Skeletal muscle tissue (tissue), 4 donors: ENCODE data around the gene CYP2S1. TPM values are rescaled to one million over a fixed set of nuclear protein-coding genes. Genes with fewer than 3 reads are reported as not detected.

Source experiments
- H3K27ac ChIP-seq: one replicate; pipeline ENCODE4 v1.7.0; 2013; ENCODE audit warnings: mild to moderate bottlenecking, low read depth, low read length, inconsistent platforms
- H3K27me3 ChIP-seq, 3 donors: one replicate each; pipeline ENCODE4 v1.7.0; 2013; ENCODE audit warnings: low read length in 3 of 3; ENCODE audit not compliant: control insufficient read depth in 3 of 3, insufficient read depth in 3 of 3
- H3K36me3 ChIP-seq, 3 donors: one replicate each; pipeline ENCODE4 v1.7.0; 2013; ENCODE audit warnings: low read length in 3 of 3; ENCODE audit not compliant: control insufficient read depth in 3 of 3, insufficient read depth in 3 of 3
- H3K4me1 ChIP-seq, 3 donors: one replicate each; pipeline ENCODE4 v1.7.0; 2013; ENCODE audit warnings: low read length in 3 of 3, mild to moderate bottlenecking in 3 of 3; ENCODE audit not compliant: control insufficient read depth in 3 of 3, insufficient read depth in 3 of 3
- H3K4me3 ChIP-seq, 3 donors: one replicate each; pipeline ENCODE4 v1.7.0; 2013; ENCODE audit warnings: low read length in 3 of 3
- H3K9ac ChIP-seq, 3 donors: one replicate each; pipeline ENCODE4 v1.7.0; 2013; ENCODE audit warnings: low read length in 3 of 3, mild to moderate bottlenecking in 3 of 3, moderate library complexity in 2 of 3, low read depth in 1 of 3
- H3K9me3 ChIP-seq, 3 donors: one replicate each; pipeline ENCODE4 v1.7.0; 2013; ENCODE audit warnings: low read length in 3 of 3; ENCODE audit not compliant: control insufficient read depth in 3 of 3
- total RNA-seq: library from RNA; depleted of rRNA; stranded (reverse); fragments of >200 nt; gene quantifications from one replicate; pipeline ENCODE4 v1.2.3, GENCODE V29; 2014
- donor health status: Osteomylitis.

The CYP2S1 gene
- total RNA-seq, 1 donor from 2014 or later, result 1.6 TPM

- Histone ChIP-seq H3K9me3 (no peaks in the 10 kb centered on the region), H3K27me3 (peaks cover 0 to 10% (median 5%) of the 10 kb centered on the region in 3 donors), H3K27ac (no peak overlapping the region), H3K4me3 (no peak overlapping the region), H3K4me1 (no peaks in the 10 kb centered on the region), H3K36me3 (peaks cover 0 to 17% (median 11%) of the 10 kb centered on the region in 3 donors), H3K9ac (no peak overlapping the region)
Observed at GRCh38 chr19:41234512-41235168, 41.6 kb downstream of the CYP2S1 start.

- Histone ChIP-seq H3K27ac (no peak overlapping the region), H3K9me3 (no peaks in the 10 kb centered on the region), H3K36me3 (peaks cover 0 to 18% (median 13%) of the 10 kb centered on the region in 3 donors), H3K27me3 (peaks cover 0 to 5% (median 2%) of the 10 kb centered on the region in 3 donors), H3K9ac (no peak overlapping the region), H3K4me3 (no peak overlapping the region), H3K4me1 (no peaks in the 10 kb centered on the region)
Observed at GRCh38 chr19:41235480-41235879, 42.5 kb downstream of the CYP2S1 start.

GRCh38 chr19:41238244-41238643 is 45.2 kb downstream of the CYP2S1 start:
- H3K9ac ChIP-seq, result no peak overlapping the region
- no peak overlapping the region for H3K4me3 ChIP-seq
- H3K27ac ChIP-seq, result no peak overlapping the region
- peaks cover 0 to 22% (median 17%) of the 10 kb centered on the region in 3 donors for H3K36me3 ChIP-seq
- H3K4me1 ChIP-seq, result no peaks in the 10 kb centered on the region
- no peaks in the 10 kb centered on the region for H3K27me3 ChIP-seq
- no peaks in the 10 kb centered on the region for H3K9me3 ChIP-seq

- no peaks in the 10 kb centered on the region for H3K4me1 ChIP-seq
- no peak overlapping the region for H3K9ac ChIP-seq
- no peaks in the 10 kb centered on the region for H3K9me3 ChIP-seq
- no peak overlapping the region for H3K4me3 ChIP-seq
- H3K27ac ChIP-seq, result no peak overlapping the region
- H3K36me3 ChIP-seq, result peaks cover 0 to 22% (median 17%) of the 10 kb centered on the region in 3 donors
- no peaks in the 10 kb centered on the region for H3K27me3 ChIP-seq
Observed at GRCh38 chr19:41239363-41239762, 46.3 kb downstream of the CYP2S1 start.

GRCh38 chr19:41239961-41240574 is 47.0 kb downstream of the CYP2S1 start:
- Histone ChIP-seq H3K36me3 (peaks cover 0 to 22% (median 17%) of the 10 kb centered on the region in 3 donors), H3K27me3 (no peaks in the 10 kb centered on the region), H3K9ac (no peak overlapping the region), H3K4me3 (no peak overlapping the region), H3K27ac (no peak overlapping the region), H3K4me1 (no peaks in the 10 kb centered on the region), H3K9me3 (no peaks in the 10 kb centered on the region)

GRCh38 chr19:41241859-41242258 is 48.8 kb downstream of the CYP2S1 start:
- no peak overlapping the region for H3K9ac ChIP-seq
- H3K27ac ChIP-seq, result no peak overlapping the region
- no peaks in the 10 kb centered on the region for H3K4me1 ChIP-seq
- H3K4me3 ChIP-seq, result no peak overlapping the region
- H3K9me3 ChIP-seq, result no peaks in the 10 kb centered on the region
- peaks cover 0 to 26% (median 17%) of the 10 kb centered on the region in 3 donors for H3K36me3 ChIP-seq
- H3K27me3 ChIP-seq, result no peaks in the 10 kb centered on the region

- no peaks in the 10 kb centered on the region for H3K9me3 ChIP-seq
- H3K27me3 ChIP-seq, result no peaks in the 10 kb centered on the region
- H3K27ac ChIP-seq, result no peak overlapping the region
- H3K4me3 ChIP-seq, result no peak overlapping the region
- peaks cover 0 to 26% (median 17%) of the 10 kb centered on the region in 3 donors for H3K36me3 ChIP-seq
- H3K4me1 ChIP-seq, result no peaks in the 10 kb centered on the region
- H3K9ac ChIP-seq, result no peak overlapping the region
Observed at GRCh38 chr19:41244117-41244516, 51.1 kb downstream of the CYP2S1 start.

- peaks cover 0 to 30% (median 11%) of the 10 kb centered on the region in 3 donors for H3K36me3 ChIP-seq
Observed at GRCh38 chr19:41245843-41246242, 52.8 kb downstream of the CYP2S1 start.

GRCh38 chr19:41248895-41249294 is 55.9 kb downstream of the CYP2S1 start:
- H3K4me1 ChIP-seq, result no peaks in the 10 kb centered on the region
- H3K9ac ChIP-seq, result no peak overlapping the region
- no peak overlapping the region for H3K27ac ChIP-seq
- H3K36me3 ChIP-seq, result peaks cover 0 to 28% (median 8%) of the 10 kb centered on the region in 3 donors
- no peaks in the 10 kb centered on the region for H3K9me3 ChIP-seq
- no peak overlapping the region for H3K4me3 ChIP-seq
- peaks cover 0 to 5% (median 3%) of the 10 kb centered on the region in 3 donors for H3K27me3 ChIP-seq

More at GRCh38 chr19:41245843-41246242, 52.8 kb downstream of the CYP2S1 start:
- H3K9ac ChIP-seq, result no peak overlapping the region
- no peak overlapping the region for H3K27ac ChIP-seq
- peaks cover 0 to 3% (median 0%) of the 10 kb centered on the region in 3 donors for H3K27me3 ChIP-seq
- no peak overlapping the region for H3K4me3 ChIP-seq
- no peaks in the 10 kb centered on the region for H3K4me1 ChIP-seq
- no peaks in the 10 kb centered on the region for H3K9me3 ChIP-seq

GRCh38 chr19:41249707-41250423 is 56.8 kb downstream of the CYP2S1 start:
- Histone ChIP-seq H3K9me3 (no peaks in the 10 kb centered on the region), H3K27me3 (peaks cover 0 to 5% (median 3%) of the 10 kb centered on the region in 3 donors), H3K4me1 (no peaks in the 10 kb centered on the region), H3K9ac (no peak overlapping the region), H3K27ac (no peak overlapping the region), H3K36me3 (peaks cover 0 to 29% (median 8%) of the 10 kb centered on the region in 3 donors), H3K4me3 (no peak overlapping the region)
